ENCODE data around the gene MMP17.

Gene MMP17

DNA sequence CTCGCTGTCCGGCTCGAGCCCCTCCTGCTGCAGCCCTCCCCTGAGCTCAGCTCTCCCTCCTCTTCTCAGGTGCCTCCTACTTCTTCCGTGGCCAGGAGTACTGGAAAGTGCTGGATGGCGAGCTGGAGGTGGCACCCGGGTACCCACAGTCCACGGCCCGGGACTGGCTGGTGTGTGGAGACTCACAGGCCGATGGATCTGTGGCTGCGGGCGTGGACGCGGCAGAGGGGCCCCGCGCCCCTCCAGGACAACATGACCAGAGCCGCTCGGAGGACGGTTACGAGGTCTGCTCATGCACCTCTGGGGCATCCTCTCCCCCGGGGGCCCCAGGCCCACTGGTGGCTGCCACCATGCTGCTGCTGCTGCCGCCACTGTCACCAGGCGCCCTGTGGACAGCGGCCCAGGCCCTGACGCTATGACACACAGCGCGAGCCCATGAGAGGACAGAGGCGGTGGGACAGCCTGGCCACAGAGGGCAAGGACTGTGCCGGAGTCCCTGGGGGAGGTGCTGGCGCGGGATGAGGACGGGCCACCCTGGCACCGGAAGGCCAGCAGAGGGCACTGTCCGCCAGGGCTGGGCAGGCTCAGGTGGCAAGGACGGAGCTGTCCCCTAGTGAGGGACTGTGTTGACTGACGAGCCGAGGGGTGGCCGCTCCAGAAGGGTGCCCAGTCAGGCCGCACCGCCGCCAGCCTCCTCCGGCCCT lies 22.8 kb downstream of the MMP17 start:
- no peak for DNase-seq (ENCODE audit: low read depth)

DNA sequence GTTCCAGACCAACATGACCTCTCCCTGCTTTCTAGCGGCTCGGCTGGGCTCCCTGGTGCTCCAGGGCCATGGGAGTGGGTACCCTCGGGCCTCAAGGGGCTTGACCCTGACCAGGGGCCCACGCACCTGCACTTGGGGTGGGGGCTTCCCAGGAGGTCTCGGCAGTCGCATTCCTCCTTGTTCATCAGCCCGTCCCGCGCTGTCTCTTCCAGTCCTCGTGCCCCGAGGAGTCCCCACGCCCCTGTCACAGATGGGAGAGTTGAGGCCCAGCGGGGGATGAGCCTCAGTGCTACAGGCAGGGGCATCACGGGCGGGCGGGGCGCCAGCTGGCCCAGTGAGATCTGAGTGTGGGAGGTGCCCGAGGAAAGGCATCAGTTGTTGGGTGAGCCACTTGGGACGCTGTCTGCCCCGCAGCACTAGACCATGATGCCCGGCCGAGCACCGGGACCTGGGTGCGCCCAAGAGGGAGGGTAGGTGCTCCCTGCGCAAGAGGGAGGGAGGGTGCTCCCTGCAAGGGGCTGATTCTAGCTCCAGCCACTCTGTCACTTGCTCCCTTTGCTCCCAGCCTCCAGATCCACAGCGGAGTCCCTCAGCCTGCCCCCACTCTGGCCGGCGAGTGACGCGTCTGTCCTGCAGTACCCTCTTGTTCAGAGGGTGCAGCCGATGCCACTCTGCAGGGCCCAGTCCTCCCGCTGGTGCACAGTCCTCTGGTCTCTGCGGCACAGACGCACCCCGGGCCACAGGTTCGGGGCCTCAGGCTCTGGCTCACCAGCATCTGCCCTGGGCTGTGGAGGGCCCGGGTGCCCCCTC lies 23.8 kb downstream of the MMP17 start:
- DNase-seq (ENCODE audit: low read depth): no peak

DNA sequence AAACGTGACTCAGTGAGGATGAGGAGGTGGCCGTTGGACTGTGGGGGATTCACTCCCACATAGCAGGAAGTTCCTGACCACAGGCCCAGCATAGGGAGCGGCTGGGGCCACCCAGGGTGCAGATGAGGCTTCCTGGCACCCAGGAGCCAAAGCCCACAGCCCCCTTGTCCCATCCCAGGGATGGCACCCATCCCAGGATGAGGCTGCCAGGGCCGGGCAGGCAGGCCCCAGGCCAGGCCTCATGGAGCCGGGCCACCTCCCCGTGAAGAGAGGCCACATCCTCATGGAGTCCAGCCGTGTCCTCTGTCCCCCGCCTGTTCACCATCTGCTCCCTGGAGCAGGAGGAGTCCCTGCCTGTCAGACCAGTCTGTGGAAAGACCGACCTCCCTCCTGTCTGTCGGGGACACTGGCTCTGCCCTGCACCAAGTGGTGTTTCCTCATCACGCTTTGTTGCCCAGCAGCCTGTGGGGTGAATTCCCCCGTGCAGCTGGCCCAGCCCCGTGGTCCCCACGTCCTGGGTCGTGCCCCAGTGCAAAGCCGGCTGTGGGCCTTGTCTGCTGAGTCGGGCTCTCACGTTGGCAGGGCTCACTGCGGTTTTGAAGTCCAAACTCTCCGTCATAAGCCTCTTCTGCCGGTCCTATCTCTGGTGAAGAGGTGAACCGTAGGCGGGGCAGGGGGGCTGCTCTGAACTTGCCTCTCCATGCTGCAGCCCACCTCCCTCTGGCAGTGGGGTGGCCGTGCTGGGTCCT lies 24.5 kb downstream of the MMP17 start:
- no peak for DNase-seq (ENCODE audit: low read depth)

DNA sequence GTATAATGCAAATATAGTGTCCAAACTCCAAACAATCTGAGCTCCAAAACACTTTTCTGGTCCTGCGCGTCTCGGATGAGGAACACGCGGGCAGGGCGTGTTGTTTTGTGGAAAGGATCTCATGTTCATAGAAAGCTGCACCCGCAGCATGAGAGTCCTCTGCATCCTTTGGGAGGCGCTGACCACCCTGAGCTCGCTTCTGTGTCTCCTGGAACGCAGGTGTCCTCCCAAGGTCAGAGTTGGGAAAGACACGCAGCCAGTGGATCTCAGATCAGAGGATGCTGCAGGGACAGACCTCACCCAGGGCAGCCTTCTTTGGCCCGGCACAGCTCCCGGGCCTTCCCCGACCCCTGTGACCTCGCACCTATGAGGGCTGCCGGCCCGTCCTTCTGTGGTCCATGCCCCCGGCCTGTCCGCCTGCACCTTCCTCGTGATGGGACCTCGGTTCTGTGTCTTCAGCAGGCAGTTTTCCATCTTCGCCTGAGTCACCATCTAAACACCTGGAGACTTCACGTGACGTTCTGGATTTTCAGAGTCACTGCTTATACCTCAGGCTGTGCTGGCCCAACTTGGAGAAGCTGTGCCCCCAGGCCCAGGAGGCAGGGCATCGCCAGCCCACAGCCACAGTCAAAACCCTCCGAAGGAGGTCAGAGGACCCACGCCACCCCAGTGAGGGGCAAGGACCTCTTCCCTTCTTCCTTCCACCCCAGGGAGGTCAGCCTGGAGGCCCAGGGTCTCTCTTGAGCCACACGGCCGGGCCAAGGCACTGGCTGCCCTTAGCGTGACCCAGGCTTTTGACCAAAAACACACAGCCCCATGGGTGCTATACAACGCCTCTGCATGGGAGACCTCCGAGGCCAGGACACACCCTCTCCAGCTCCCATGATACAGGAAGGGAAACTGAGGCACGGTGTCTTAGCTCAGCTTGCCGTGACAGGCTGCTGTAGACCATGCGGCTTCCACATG lies 25.9 kb downstream of the MMP17 start:
- DNase-seq (ENCODE audit: low read depth): no peak

DNA sequence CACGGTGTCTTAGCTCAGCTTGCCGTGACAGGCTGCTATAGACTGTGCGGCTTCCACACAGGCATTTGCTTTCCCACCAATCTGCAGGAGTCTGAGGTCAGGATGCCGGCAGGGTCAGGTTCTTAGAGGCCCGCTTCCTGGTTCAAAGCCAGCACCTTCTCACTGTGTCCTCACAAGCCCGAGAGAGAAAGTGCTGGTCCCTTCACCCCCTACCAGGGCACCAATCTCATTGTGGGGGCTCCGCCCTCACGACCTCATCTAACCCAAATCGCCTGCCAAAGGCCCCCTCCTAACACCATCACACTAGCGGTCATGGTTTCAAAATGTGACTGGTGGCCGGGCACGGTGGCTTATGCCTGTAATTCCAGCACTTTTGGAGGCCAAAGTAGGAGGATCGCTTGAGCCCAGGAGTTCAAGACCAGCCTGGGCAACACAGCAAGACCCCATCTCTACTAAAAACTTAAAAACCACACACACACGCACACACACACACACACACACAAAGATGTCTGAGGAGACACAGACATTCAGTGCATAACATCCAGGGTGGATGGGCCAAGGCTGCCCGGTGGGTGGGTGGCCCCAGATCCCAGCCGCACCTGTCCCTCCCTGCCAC lies 26.8 kb downstream of the MMP17 start:
- DNase-seq (ENCODE audit: low read depth): no peak

DNA sequence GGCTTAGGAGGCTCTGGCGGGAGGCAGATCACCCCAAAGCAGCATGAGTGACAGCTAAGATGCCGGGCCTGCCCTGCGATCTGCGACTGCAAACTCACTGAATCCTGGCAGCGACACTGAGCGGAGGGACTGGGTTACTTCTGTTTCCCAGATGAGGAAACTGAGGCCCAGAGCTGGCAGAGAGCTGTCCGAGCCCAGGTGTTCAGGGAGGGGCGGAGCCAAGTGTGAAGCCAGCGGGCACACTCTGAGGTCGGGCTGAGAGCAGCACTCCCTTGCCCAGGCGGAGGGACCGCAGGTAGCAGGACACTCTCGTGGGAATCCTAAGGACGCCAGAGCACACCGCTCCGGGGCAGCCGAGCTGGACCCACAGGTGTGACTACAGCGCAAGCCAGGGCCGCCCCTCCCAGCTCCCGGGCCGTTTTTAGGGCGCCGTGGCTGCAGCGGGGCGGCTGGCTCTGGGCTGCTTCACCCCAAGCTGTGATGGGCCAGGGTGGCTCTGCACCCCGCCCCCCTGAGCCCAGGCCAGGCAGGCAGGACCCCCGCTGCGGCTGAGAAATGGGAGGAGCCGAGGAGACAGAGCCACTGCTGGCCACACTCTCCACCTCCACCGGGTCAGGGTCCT lies 27.4 kb downstream of the MMP17 start:
- DNase-seq (ENCODE audit: low read depth): no peak

DNA sequence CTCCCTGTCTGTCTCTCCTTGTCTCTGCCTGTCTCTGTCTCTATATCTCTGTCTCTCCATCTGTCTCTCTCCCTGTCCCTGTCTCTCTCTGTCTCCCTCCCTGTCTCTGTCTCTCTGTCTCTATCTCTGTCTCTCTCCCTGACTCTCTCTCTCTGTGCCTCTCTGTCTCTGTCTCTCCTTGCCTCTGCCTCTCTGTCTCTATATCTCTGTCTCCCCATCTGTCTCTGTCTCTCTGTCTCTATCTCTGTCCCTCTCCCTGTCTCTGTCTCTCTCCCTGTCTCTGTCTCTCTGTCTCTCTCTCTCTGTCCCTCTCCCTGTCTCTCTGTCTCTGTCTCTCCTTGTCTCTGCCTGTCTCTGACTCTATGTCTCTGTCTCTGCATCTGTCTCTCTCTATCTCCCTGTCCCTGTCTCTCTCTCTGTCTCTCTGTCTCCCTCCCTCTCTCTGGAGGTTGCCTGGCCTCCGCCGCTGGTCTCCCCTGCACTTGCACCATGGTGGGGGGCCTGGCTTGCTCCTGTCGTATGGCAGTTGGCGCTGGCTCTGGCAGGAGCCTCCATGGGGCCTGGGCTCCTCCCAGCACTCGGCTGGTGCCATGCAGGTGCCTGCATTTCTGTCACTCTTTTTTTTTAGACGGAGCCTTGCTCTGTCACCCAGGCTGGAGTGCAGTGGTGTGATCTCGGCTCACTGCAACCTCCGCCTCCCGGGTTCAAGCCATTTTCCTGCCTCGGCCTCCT lies 28.3 kb downstream of the MMP17 start:
- no peak for DNase-seq (ENCODE audit: low read depth)

DNA sequence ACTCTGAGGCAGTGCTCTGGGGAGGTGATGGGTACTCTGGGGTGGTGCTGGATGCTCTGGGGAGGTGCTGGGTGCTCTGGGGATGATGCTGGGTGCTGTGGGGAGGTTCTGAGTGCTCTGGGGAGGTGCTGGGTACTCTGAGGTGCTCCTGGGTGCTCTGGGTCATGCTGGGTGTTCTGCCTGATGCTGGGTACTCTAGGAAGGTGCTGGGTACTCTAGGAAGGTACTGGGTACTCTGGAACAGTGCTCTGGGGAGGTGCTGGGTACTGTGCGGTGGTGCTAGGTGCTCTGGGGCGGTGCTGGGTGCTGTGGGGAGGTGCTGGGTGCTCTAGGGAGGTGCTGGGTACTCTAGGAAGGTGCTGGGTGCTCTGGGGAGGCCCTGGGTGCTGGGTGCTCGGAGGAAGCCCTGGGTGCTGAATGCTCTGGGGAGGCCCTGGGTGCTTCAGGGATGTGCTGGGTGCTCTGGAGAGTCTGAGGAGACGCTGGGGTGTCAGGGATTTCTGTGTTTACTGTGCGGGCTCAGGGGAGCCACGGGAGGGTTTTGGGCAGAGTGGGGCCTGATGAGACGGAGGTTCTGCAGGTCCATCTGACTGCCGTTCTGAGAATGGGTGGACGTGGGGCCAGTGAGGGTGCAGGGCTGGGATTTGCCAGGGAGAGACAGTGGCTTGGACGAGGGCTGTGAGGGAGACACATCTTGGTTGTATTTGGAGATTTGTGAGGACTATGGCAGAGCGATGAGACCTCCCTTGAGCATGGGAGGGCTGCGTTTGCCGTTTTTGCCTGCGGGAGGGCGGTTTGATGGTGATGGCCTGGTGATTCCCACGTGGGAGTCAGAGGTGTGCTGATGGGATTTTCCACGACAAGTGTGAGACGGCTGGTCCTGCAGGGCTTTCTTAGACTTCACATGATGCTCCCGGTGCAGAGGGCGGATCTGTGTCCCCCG lies 30.0 kb downstream of the MMP17 start:
- DNase-seq (ENCODE audit: low read depth): no peak

DNA sequence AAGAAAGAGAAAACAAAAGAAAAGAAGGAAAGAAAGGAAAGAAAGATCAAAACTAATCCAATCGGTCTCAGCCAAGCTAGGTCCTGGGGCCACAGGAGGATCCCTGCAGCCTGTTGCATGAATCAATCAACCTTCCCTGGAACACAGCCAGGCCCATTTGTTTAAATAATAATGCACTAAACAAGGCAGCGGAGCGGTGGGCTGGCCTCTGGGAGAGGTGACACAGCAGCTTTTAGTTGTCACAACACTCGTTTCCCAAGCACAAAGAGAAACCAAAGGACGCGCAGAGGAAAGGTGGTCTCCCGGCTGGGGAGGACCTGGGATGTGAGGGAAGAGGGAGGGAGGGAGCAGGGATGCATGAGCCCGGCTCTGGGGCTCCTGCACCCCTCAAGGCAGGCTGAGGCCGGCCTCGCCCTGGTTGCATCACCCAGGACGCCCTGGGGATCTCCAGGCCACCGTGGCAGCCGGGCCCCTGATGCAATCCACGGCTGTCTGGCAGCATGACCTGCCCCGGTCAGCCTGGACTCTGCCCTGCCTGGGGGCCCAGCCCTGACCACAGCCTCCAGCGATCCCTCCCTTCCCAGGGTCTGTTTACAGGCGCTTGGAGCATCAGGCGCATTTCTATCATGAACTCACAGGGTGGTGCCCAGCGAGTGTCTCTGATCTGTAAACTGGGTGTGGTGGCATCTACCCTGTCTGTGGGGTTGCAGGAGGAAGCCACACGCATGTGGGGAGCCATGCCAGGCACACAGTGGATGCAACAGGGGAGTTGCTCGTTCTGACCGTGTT lies 32.5 kb downstream of the MMP17 start:
- DNase-seq (ENCODE audit: low read depth): no peak

DNA sequence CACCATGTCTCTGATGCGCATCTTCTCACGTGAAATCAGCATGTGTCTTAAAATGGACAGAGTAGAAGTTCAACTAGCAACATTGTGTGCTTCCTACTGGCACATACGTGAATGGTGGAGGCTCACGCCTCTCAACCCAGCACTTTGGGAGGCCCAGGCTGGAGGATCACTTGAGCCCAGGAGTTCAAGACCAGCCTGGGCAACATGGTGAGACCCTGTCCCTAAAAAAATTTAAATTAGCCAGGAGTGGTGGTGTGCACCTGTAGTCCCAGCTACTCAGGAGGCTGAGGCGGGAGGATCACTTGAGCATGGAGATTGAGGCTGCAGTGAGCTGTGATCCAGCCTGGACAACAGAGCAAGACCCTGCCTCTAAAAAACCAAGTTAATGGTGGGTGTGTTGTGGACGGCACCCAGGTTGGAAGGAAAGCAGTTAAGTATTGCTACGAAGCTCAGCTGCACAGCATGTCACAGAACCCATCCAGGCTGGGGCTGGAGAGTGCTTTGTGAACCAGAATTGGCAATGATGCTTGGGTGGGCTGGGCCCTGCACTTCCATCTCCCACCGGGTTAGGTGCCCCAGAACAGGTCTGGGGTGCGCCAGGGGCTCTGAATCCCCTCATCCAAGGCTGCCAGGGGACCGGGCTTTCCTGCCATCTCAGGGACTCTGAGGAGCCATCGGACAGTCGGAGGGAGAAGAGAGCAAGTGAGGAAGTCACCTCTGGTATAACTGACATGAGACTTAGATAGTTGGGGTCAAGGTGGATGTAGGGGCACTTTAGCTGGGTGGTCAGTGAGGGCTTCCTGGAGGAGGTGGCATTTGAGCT lies 33.3 kb downstream of the MMP17 start:
- DNase-seq (ENCODE audit: low read depth): no peak

DNA sequence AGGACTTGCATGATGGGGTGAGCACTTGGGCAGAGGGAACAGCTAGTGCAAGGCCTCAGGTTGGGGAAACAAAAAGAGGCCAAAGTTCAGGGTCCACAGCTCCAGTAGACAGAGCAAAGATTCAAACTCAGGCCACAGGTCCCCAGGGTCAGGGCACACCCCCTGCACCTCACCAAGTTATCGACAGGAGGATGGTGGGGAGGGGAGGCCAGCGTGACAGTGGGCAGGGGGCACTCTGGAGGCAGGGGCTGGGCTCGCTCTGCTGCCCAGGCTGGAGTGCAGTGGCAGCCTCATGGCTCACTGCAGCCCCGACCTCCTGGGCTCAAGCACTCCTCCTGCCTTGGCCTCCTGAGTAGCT lies 33.9 kb downstream of the MMP17 start:
- DNase-seq (ENCODE audit: low read depth): no peak

DNA sequence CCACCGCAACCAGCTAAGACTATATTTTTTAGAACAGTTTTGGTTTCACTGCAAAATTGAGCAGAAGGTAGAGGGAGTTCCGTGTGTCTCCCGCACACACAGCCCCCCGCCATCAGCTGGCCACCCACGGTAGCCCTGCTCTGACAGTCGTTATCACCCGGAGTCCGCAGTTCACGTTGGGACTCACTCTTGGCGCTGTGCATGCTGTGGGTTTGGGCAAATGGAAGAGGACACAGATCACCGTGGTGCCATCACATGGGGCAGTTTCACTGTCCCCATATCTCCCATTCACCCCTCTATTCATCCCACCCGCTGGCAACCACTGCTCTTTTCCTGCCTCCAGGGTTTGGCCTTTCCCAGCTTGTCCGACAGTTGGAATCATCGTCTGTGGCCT lies 34.4 kb downstream of the MMP17 start:
- DNase-seq (ENCODE audit: low read depth): no peak

DNA sequence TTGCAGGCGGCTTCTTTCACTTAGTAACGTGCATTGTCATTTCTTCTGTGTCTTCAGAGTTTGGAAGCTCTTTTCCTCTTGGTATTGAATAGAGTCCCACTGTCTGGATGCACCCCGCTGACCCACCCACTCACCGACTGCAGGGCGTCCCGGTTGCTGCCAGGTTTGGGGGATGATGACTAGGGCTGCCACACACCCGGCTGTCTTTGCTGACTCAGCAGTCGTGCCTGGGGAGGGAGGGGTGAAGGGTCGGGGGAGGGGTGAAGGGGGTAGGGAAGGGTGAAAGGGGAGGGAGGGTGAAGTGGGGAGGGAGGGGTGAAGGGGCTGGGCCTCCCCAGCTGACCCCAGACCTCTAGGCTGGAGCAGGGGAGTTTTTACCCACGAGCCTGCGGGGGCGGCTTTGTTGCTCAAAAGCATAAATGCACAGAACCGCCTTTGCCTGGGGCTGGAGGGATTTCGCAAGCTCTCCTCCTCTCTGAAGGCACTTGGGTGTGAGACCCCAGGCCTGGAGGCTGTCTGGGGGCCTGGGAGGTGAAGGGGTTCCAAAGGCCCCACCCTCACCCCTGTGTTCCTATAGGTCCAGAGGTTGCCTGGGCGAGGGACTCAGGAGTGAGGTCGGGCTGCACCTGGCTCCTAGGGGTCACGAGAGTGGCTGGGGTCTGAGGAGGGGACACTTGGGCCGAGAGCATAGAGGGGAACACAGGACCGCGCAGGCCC lies 35.0 kb downstream of the MMP17 start:
- no peak for DNase-seq (ENCODE audit: low read depth)

DNA sequence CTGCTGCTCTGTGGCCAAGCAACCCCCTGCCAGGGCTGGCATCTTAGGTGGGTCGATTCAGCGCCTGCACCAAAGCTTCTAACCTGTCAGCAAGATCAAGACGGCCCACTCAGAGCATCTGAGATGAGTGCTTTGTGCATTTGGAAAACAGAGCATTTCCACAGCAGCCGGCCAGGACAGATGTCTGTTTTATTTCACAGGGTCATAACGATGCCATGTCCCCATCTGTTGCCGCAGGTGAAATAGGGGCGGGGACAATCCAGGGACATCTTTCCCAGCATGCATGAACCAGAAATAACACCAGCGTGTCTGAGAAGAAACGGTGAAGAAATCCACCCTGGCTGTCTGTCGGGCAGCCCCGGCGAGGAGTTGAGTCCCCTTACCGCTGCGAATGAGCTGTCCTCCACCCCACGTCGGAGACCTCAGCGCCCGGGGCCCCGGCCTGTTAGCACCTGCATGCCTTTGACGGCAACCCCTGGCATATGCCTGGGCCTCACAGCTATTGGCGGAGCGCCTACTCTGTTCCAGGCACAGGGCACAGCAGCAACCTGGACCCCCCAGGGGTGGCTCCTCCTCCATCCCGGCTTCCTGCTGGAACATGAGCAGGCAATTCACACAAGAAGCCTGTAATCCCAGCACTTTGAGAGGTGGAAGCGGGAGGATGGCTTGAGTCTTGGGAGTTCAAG lies 35.7 kb downstream of the MMP17 start:
- no peak for DNase-seq (ENCODE audit: low read depth)

DNA sequence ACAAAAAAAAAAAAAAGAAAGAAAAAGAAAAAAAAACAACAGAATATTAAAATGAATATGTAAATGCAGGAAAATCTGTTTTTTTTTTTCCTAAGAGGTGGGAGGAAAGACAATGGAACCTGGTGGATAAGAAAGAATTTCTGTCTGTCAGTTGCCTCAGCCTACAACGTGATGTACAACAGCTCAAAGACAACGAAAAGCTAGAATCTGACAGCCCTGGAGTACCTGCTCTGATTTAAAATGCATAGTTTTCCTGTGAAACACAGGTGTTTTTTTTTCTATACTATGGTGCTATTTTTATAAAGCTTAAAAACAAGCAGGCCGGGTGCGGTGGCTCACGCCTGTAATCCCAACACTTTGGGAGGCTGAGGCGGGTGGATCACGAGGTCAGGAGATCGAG lies 36.3 kb downstream of the MMP17 start:
- DNase-seq (ENCODE audit: low read depth): no peak
